CD14-positive monocyte (primary cell): Measurements from ENCODE around the gene PIM3. TPM values are rescaled to one million over a fixed set of nuclear protein-coding genes. Genes with fewer than 3 reads are reported as not detected.

Experiments
- DNase-seq, 3 donors: peaks; one replicate each; pipeline ENCODE4 v3.0.0-alpha.2; 2011 to 2022
- H2AFZ ChIP-seq: 2 replicates; pipeline ENCODE4 v1.6.0; 2012; ENCODE audit warnings: mild to moderate bottlenecking, low read depth, low read length, inconsistent platforms; ENCODE audit not compliant: insufficient read depth, poor library complexity, severe bottlenecking
- H3K27ac ChIP-seq, 2 donors: 1 replicate in 1 of 2; 2 replicates in 1 of 2; pipeline ENCODE4 v1.5.1; 2012 to 2013; ENCODE audit warnings: low read length in 2 of 2, control low read depth in 1 of 2, inconsistent platforms in 1 of 2, low read depth in 1 of 2, mild to moderate bottlenecking in 1 of 2
- H3K27me3 ChIP-seq, 2 donors: one replicate each; pipeline versions ENCODE4 v1.6.0 to v1.6.1; 2011 to 2013; ENCODE audit warnings: low read length in 2 of 2; ENCODE audit not compliant: control insufficient read depth in 2 of 2, insufficient read depth in 2 of 2
- H3K36me3 ChIP-seq, 2 donors: replicated peaks in 1 of 2; 1 replicate in 1 of 2; 2 replicates in 1 of 2; pipeline versions ENCODE4 v1.5.1 to v1.6.1; 2012 to 2013; ENCODE audit warnings: low read length in 2 of 2, control low read depth in 1 of 2, inconsistent platforms in 1 of 2, mild to moderate bottlenecking in 1 of 2; ENCODE audit not compliant: insufficient read depth in 2 of 2, control insufficient read depth in 1 of 2
- H3K4me1 ChIP-seq, 2 donors: 1 replicate in 1 of 2; 2 replicates in 1 of 2; pipeline versions ENCODE4 v1.5.1 to v1.6.1; 2012 to 2013; ENCODE audit warnings: low read length in 2 of 2, control low read depth in 1 of 2, inconsistent platforms in 1 of 2, mild to moderate bottlenecking in 1 of 2, moderate library complexity in 1 of 2; ENCODE audit not compliant: insufficient read depth in 2 of 2, control insufficient read depth in 1 of 2
- H3K4me2 ChIP-seq: replicated peaks from 2 replicates; pipeline ENCODE3; 2012; ENCODE audit warnings: low read length, moderate library complexity, mild to moderate bottlenecking; ENCODE audit not compliant: poor library complexity, severe bottlenecking; ENCODE audit errors: extremely low read depth
- H3K4me3 ChIP-seq, 3 experiments: fragments of 200-600 bp in 1 of 3; sonication (generic) in 1 of 3; replicated peaks in 1 of 3; 1 replicate in 2 of 3; 2 replicates in 1 of 3; pipeline ENCODE4 v1.5.1; 2011 to 2013; ENCODE audit warnings: low read length in 3 of 3, mild to moderate bottlenecking in 3 of 3, control low read depth in 2 of 3, low read depth in 2 of 3, inconsistent platforms in 1 of 3, moderate library complexity in 1 of 3
- H3K79me2 ChIP-seq: 2 replicates; pipeline ENCODE4 v1.6.0; 2012; ENCODE audit warnings: mild to moderate bottlenecking, control low read depth, inconsistent platforms, low read length, moderate library complexity; ENCODE audit not compliant: insufficient read depth
- H3K9ac ChIP-seq: 2 replicates; pipeline ENCODE4 v1.6.0; 2017; ENCODE audit warnings: low read length, mild to moderate bottlenecking; ENCODE audit not compliant: insufficient read depth, poor library complexity, severe bottlenecking
- H3K9me3 ChIP-seq, 2 donors: replicated peaks in 1 of 2; 1 replicate in 1 of 2; 2 replicates in 1 of 2; pipeline versions ENCODE4 v1.5.1 to v1.6.1; 2012 to 2013; ENCODE audit warnings: low read length in 2 of 2, control low read depth in 1 of 2; ENCODE audit not compliant: control insufficient read depth in 1 of 2, insufficient read depth in 1 of 2
- H4K20me1 ChIP-seq: 2 replicates; pipeline ENCODE4 v1.6.0; 2012; ENCODE audit warnings: mild to moderate bottlenecking, low read length, control low read depth, moderate library complexity; ENCODE audit not compliant: insufficient read depth
- H3K27ac Mint-ChIP-seq, 7 donors: one replicate each; pipeline ENCODE4 v1.8.0; 2020; ENCODE audit warnings: mild to moderate bottlenecking in 7 of 7, mixed read lengths in 7 of 7, moderate library complexity in 6 of 7, inconsistent platforms in 2 of 7
- H3K27me3 Mint-ChIP-seq, 3 donors: one replicate each; pipeline ENCODE4 v1.8.0; 2021 to 2022; ENCODE audit warnings: low read depth in 3 of 3, mild to moderate bottlenecking in 3 of 3, mixed read lengths in 3 of 3, moderate library complexity in 3 of 3, inconsistent platforms in 1 of 3
- H3K36me3 Mint-ChIP-seq, 2 donors: one replicate each; pipeline ENCODE4 v1.8.0; 2020; ENCODE audit warnings: mixed read lengths in 2 of 2, inconsistent platforms in 1 of 2, mild to moderate bottlenecking in 1 of 2
- H3K4me1 Mint-ChIP-seq: one replicate; pipeline ENCODE4 v1.8.0; 2020; ENCODE audit warnings: mild to moderate bottlenecking, mixed read lengths
- H3K4me3 Mint-ChIP-seq, 2 donors: one replicate each; pipeline ENCODE4 v1.8.0; 2020; ENCODE audit warnings: mild to moderate bottlenecking in 2 of 2, mixed read lengths in 2 of 2, moderate library complexity in 1 of 2
- H3K9me3 Mint-ChIP-seq, 7 donors: one replicate each; pipeline ENCODE4 v1.8.0; 2020 to 2022; ENCODE audit warnings: mixed read lengths in 7 of 7, mild to moderate bottlenecking in 6 of 7, moderate library complexity in 6 of 7, inconsistent platforms in 2 of 7
- WGBS: methylation state at CpG from one replicate; pipeline ENCODE4 v1.1.5; 2013; ENCODE audit warnings: missing lambda C conversion rate; ENCODE audit not compliant: insufficient coverage; 5-methylcytosine and 5-hydroxymethylcytosine counted together
- intact Hi-C, 2 donors: fragments of 100-400 bp; cut with micrococcal nuclease; formaldehyde crosslinking; loops; one replicate each; pipeline versions ENCODE4 v1.15.0 to v1.15.1; 2023
- polyA plus RNA-seq, 3 donors: library from polyadenylated mRNA; depleted of rRNA in 1 of 3; unstranded in 2 of 3; stranded (reverse) in 1 of 3; fragments of 300-500 nt in 2 of 3; fragments of >200 nt in 1 of 3; fragmentation: Illumina TruSeq in 2 of 3; gene quantifications; 1 replicate in 2 of 3; 2 replicates in 1 of 3; pipeline ENCODE4 v1.2.3, GENCODE V29; 2012 to 2021
- TF ChIP-seq, protein P1 (sequence below): fragments of 200-600 bp; IDR thresholded peaks from one replicate; pipeline ENCODE4 v1.8.0; 2022; ENCODE audit warnings: antibody characterized with exemption, mild to moderate bottlenecking

Gene PIM3
- polyA plus RNA-seq, 3 donors: 38.8 to 135 (median 40.4) TPM

DNA sequence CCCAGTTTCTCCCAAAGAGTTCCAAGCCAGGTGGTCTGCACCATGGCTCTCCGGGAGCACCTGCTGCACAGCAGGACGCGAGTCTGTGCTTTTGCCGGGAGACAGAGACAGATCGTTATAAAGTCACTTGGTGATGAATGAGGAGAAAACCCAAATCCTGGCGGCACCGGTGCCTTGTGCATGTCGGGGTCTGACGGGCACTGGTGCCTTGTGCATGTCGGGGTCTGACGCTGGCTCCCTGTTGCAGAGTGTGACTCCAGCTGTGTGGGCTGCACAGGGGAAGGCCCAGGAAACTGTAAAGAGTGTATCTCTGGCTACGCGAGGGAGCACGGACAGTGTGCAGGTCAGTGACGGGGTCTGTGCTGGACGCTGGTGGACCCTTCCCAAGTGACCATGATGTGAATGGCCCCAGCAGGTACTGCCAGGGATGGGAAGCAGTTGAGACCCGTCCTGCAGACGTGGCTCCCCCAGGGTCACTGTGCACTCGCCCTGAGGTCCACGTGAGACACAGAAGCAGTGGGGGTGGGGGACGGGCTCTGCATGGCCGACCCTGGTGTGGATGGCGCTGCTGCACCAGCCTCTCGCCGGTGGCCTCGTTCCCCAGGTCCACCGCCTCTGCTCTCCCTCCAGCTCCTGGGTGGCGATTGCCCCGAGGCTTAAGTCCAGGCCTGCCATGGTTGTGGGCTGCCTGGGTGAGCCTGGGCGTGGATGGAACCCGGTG, 36.3 kb upstream of the PIM3 start:
- H3K27ac ChIP-seq: no peak overlapping the region
- H3K4me2 ChIP-seq: no peak overlapping the region
- peaks cover 2 to 19% of the 10 kb centered on the region in 2 donors for H3K36me3 ChIP-seq
- peaks cover 2% of the 10 kb centered on the region for H3K79me2 ChIP-seq
- H3K27me3 ChIP-seq: no peaks in the 10 kb centered on the region
- no peaks in the 10 kb centered on the region for H3K9me3 Mint-ChIP-seq
- H3K27me3 Mint-ChIP-seq: peaks cover 2 to 10% (median 6%) of the 10 kb centered on the region in 3 donors
- peaks cover 16 to 21% of the 10 kb centered on the region in 2 donors for H3K4me1 ChIP-seq
- H3K27ac Mint-ChIP-seq: no peak overlapping the region
- H3K4me3 Mint-ChIP-seq: no peak overlapping the region
- no peaks in the 10 kb centered on the region for H3K9me3 ChIP-seq
- no peaks in the 10 kb centered on the region for H4K20me1 ChIP-seq
- H3K9ac ChIP-seq: no peak overlapping the region
- TF ChIP-seq, protein P1, sequence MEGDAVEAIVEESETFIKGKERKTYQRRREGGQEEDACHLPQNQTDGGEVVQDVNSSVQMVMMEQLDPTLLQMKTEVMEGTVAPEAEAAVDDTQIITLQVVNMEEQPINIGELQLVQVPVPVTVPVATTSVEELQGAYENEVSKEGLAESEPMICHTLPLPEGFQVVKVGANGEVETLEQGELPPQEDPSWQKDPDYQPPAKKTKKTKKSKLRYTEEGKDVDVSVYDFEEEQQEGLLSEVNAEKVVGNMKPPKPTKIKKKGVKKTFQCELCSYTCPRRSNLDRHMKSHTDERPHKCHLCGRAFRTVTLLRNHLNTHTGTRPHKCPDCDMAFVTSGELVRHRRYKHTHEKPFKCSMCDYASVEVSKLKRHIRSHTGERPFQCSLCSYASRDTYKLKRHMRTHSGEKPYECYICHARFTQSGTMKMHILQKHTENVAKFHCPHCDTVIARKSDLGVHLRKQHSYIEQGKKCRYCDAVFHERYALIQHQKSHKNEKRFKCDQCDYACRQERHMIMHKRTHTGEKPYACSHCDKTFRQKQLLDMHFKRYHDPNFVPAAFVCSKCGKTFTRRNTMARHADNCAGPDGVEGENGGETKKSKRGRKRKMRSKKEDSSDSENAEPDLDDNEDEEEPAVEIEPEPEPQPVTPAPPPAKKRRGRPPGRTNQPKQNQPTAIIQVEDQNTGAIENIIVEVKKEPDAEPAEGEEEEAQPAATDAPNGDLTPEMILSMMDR: no peak
- H3K4me1 Mint-ChIP-seq: peaks cover 21% of the 10 kb centered on the region
- H3K4me3 ChIP-seq: no peak overlapping the region
- DNase-seq: no peak
- intact Hi-C loops: loop anchor here in 1 of 2 donors (10.0 kb wide), 1 partner anchor 281 kb away; the partner anchor contains the start of gene SELENOO
- WGBS: 96% methylated on average over 31 of the region's 31 CpGs
- H3K36me3 Mint-ChIP-seq: peaks cover 32 to 45% of the 10 kb centered on the region in 2 donors
- H2AFZ ChIP-seq: no peak overlapping the region

DNA sequence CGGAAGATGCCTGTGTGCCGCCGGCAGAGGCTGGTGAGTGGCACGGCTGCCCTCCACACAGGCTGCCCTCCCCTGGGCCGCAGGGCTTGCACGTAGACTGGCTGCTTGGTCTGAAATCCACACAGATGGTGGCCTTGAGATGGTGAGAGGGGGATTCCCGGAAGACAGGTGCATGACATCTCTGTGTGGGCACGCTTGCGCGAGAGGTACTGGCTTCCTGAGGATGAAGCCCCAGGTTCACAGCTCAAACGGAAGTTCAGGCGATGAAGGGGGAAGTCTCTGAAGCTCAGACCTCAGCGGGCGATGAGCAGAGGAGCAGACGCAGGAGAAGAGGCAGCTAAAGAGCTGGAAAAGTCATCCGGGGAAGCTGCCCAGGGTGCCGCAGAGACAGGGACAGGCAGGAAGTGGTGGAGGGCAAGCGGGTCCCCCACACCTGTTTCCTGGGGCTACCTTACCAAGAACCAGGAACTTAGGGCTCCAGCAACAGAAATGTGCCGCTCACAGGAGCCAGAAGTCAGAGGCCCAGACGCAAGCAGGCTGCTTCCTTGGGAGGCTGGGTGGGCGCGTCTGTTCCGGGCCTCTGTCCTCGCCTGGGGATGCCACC, 34.9 kb upstream of the PIM3 start:
- peak overlapping the region in 1 of 3 experiments; percentile 48 for H3K4me3 ChIP-seq
- peaks cover 0 to 3% of the 10 kb centered on the region in 2 donors for H3K27me3 ChIP-seq
- H3K9ac ChIP-seq: no peak overlapping the region
- H3K36me3 Mint-ChIP-seq: peaks cover 25 to 32% of the 10 kb centered on the region in 2 donors
- H3K4me1 Mint-ChIP-seq: peaks cover 17% of the 10 kb centered on the region
- peaks cover 2 to 10% (median 4%) of the 10 kb centered on the region in 3 donors for H3K27me3 Mint-ChIP-seq
- H2AFZ ChIP-seq: peak overlapping the region; percentile 61
- peak; percentile 33 to 57 (median 54) for DNase-seq
- no peaks in the 10 kb centered on the region for H3K79me2 ChIP-seq
- no peak overlapping the region for H3K27ac ChIP-seq
- peak overlapping the region in 6 of 7 donors; percentile 13 to 83 (median 52) for H3K27ac Mint-ChIP-seq
- H3K9me3 Mint-ChIP-seq: no peaks in the 10 kb centered on the region
- H4K20me1 ChIP-seq: peaks cover 3% of the 10 kb centered on the region
- intact Hi-C loops: loop anchor here in 1 of 2 donors (10.0 kb wide), 1 partner anchor 279 kb away; the partner anchor contains the start of gene SELENOO
- H3K4me2 ChIP-seq: peak overlapping the region; percentile 51
- H3K4me3 Mint-ChIP-seq: peak overlapping the region; percentile 63 to 85
- TF ChIP-seq, protein P1: no peak
- H3K4me1 ChIP-seq: peaks cover 22 to 31% of the 10 kb centered on the region in 2 donors
- H3K9me3 ChIP-seq: no peaks in the 10 kb centered on the region
- peaks cover 2 to 10% of the 10 kb centered on the region in 2 donors for H3K36me3 ChIP-seq
- 5% methylated on average over 23 of the region's 24 CpGs for WGBS
